CD4-positive, alpha-beta T cell (primary cell): ENCODE measurements around the gene STX8. TPM values are rescaled to one million over a fixed set of nuclear protein-coding genes. Genes with fewer than 3 reads are reported as not detected.

ENCODE experiments used
- ATAC-seq: fragments of 200-7000 bp; cut with Tn5 transposase; one replicate; pipeline ENCODE4 v1.10.0; 2022; ENCODE audit warnings: mild to moderate bottlenecking; ENCODE audit not compliant: poor library complexity
- CTCF ChIA-PET: fragments of 350-600 bp; sonication (Branson Sonifier 250); formaldehyde crosslinking; loops from one replicate; lab custom pipeline; 2021; ENCODE audit warnings: antibody characterized with exemption, inconsistent platforms; lab: Charles Lee
- POLR2A ChIA-PET: fragments of 350-600 bp; sonication (Branson Sonifier 250); formaldehyde crosslinking; loops from one replicate; lab custom pipeline; 2021; ENCODE audit warnings: antibody characterized with exemption, inconsistent platforms; lab: Charles Lee
- DNase-seq, 14 experiments: peaks; one replicate each; pipeline ENCODE4 v3.0.0-alpha.2; 2013 to 2020; ENCODE audit warnings: mixed read lengths in 2 of 14
- H3K27ac ChIP-seq, 2 donors: one replicate each; pipeline versions ENCODE4 v1.5.1 to v1.7.0; 2013; ENCODE audit warnings: low read length in 2 of 2, low read depth in 1 of 2, mild to moderate bottlenecking in 1 of 2
- H3K27me3 ChIP-seq, 2 experiments: 1 replicate in 1 of 2; 2 replicates in 1 of 2; pipeline versions ENCODE4 v1.6.1 to v1.7.0; 2013; ENCODE audit warnings: low read length in 2 of 2, control low read depth in 1 of 2, mild to moderate bottlenecking in 1 of 2, moderate library complexity in 1 of 2; ENCODE audit not compliant: insufficient read depth in 2 of 2, control insufficient read depth in 1 of 2
- H3K36me3 ChIP-seq: one replicate; pipeline ENCODE4 v1.6.1; 2013; ENCODE audit warnings: low read length, control low read depth; ENCODE audit not compliant: insufficient read depth
- H3K4me1 ChIP-seq: one replicate; pipeline ENCODE4 v1.6.1; 2013; ENCODE audit warnings: low read length, control low read depth; ENCODE audit not compliant: insufficient read depth
- H3K4me3 ChIP-seq: one replicate; pipeline ENCODE4 v1.5.1; 2013; ENCODE audit warnings: mild to moderate bottlenecking, low read length, moderate library complexity
- H3K9me3 ChIP-seq, 2 experiments: 1 replicate in 1 of 2; 2 replicates in 1 of 2; pipeline versions ENCODE4 v1.6.1 to v1.7.0; 2013; ENCODE audit warnings: low read length in 2 of 2, mild to moderate bottlenecking in 2 of 2, control low read depth in 1 of 2, moderate library complexity in 1 of 2; ENCODE audit not compliant: control insufficient read depth in 1 of 2, insufficient read depth in 1 of 2
- H3K27ac Mint-ChIP-seq: one replicate; pipeline ENCODE4 v1.8.0; 2020; ENCODE audit warnings: mixed read lengths
- H3K27me3 Mint-ChIP-seq: one replicate; pipeline ENCODE4 v1.8.0; 2021; ENCODE audit warnings: mixed read lengths
- H3K36me3 Mint-ChIP-seq: one replicate; pipeline ENCODE4 v1.8.0; 2021; ENCODE audit warnings: low read depth, mixed read lengths
- H3K4me1 Mint-ChIP-seq: one replicate; pipeline ENCODE4 v1.8.0; 2021; ENCODE audit warnings: low read depth, mixed read lengths
- H3K4me3 Mint-ChIP-seq: one replicate; pipeline ENCODE4 v1.8.0; 2020; ENCODE audit warnings: mild to moderate bottlenecking, mixed read lengths
- H3K9me3 Mint-ChIP-seq: one replicate; pipeline ENCODE4 v1.8.0; 2020; ENCODE audit warnings: mixed read lengths
- intact Hi-C, 2 experiments: fragments of 100-400 bp; cut with DNase I in 1 of 2; cut with micrococcal nuclease in 1 of 2; formaldehyde crosslinking; loops; one replicate each; pipeline versions ENCODE4 v1.15.1 to v1.9.0; 2023 to 2025; cut with DNase I, micrococcal nuclease
- total RNA-seq, 174 experiments: library from RNA in 2 of 174; stranded (reverse) in 2 of 174; gene quantifications; one replicate each; pipeline ENCODE4 v1.2.3 and lab custom pipeline; 2021 to 2026
- TF ChIP-seq, protein P1 (sequence below): fragments of 200-600 bp; IDR thresholded peaks from one replicate; pipeline ENCODE4 v1.8.0; 2022; ENCODE audit warnings: antibody characterized with exemption, mild to moderate bottlenecking

The STX8 gene
- total RNA-seq, 2 experiments from 2014 or later, result 52.2 to 63.2 TPM

DNA sequence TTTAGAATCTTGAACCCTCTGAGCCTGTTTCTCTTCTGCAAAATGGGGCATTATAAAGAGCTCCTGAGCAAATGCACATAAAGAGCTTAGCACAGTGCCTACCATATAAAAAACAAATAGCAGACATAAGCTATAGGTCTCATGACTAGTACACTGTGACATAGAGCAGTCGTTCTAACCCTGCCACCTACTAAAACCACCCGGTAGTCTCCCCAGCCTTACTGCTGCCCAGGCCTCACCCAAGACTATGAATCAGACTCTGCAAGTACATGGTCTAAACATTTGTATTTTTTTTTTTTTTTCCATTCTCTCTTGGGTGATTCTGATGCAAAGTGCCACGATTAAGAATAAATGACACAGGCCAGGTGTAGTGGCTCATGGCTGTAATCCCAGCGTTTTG is 33.9 kb downstream of the STX8 start:
- Mint-ChIP-seq H3K9me3 (no peaks in the 10 kb centered on the region), H3K4me1 (no peaks in the 10 kb centered on the region), H3K27me3 (no peaks in the 10 kb centered on the region), H3K4me3 (no peak overlapping the region), H3K27ac (no peak overlapping the region), H3K36me3 (peaks cover 59% of the 10 kb centered on the region)
- TF ChIP-seq, protein P1, sequence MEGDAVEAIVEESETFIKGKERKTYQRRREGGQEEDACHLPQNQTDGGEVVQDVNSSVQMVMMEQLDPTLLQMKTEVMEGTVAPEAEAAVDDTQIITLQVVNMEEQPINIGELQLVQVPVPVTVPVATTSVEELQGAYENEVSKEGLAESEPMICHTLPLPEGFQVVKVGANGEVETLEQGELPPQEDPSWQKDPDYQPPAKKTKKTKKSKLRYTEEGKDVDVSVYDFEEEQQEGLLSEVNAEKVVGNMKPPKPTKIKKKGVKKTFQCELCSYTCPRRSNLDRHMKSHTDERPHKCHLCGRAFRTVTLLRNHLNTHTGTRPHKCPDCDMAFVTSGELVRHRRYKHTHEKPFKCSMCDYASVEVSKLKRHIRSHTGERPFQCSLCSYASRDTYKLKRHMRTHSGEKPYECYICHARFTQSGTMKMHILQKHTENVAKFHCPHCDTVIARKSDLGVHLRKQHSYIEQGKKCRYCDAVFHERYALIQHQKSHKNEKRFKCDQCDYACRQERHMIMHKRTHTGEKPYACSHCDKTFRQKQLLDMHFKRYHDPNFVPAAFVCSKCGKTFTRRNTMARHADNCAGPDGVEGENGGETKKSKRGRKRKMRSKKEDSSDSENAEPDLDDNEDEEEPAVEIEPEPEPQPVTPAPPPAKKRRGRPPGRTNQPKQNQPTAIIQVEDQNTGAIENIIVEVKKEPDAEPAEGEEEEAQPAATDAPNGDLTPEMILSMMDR, result no peak
- intact Hi-C loops, result no loop called here
- ChIA-PET POLR2A (no interaction called here), CTCF (no interaction called here)
- no peak for ATAC-seq
- Histone ChIP-seq H3K4me1 (no peaks in the 10 kb centered on the region), H3K9me3 (no peaks in the 10 kb centered on the region), H3K27ac (no peak overlapping the region), H3K27me3 (no peaks in the 10 kb centered on the region), H3K36me3 (peaks cover 12% of the 10 kb centered on the region), H3K4me3 (no peak overlapping the region)
- no peak for DNase-seq

DNA sequence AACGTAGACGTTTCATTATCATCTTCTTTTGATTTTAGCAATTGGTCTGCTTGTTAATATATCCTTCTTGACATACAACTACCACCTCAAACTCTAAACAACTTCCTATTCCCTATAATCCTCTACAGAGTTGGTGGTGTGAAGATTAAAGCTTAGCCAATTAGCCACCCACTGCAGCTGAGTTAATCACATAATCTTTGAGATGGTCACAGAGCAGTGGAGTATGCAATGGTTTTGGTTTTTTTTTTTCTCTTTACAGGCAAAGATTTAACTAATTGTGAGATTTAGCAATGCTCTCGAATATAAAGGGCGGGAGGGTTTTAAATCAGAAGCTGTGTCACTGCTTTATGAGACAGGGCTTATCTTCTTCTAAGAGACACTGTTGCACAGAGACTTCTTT is 37.0 kb downstream of the STX8 start:
- POLR2A ChIA-PET, result no interaction called here

DNA sequence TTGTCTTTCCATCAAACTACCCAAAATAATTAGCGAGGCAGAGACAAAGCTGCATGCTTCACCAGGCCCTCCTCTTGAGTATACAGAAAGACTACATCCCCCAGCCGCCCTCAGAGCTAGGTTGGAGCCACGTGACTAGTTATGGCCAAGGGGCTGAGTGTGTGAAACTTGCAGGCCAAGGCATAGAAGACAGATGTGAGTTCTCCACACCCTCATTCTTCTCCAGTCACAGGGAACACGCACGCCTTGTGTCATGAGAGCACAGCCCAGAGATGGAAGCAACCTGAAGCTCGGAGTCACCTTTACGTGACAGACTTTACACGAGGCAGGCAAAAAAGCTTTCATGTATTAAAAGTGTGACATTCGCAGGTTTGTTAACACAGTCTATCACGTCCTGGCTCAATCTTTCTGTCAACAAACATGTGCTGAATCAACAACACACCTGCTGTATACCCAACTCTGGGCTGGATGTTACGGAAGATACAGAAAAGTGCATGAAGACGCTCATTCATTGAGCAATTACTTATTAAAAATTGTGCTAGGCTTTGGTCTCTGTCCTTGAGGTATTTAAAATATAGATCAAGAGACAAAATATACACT is 38.3 kb downstream of the STX8 start:
- no peaks in the 10 kb centered on the region for H3K27me3 Mint-ChIP-seq
- H3K27ac ChIP-seq, result no peak overlapping the region
- H3K27me3 ChIP-seq, result no peaks in the 10 kb centered on the region
- intact Hi-C loops, result no loop called here
- ChIA-PET CTCF (no interaction called here), POLR2A (no interaction called here)
- H3K4me1 Mint-ChIP-seq, result no peaks in the 10 kb centered on the region
- H3K36me3 Mint-ChIP-seq, result peaks cover 36% of the 10 kb centered on the region
- H3K27ac Mint-ChIP-seq, result no peak overlapping the region
- ATAC-seq (no peak), DNase-seq (no peak)
- H3K4me3 ChIP-seq, result no peak overlapping the region
- no peaks in the 10 kb centered on the region for H3K4me1 ChIP-seq
- peaks cover 5% of the 10 kb centered on the region for H3K36me3 ChIP-seq
- no peak overlapping the region for H3K4me3 Mint-ChIP-seq
- TF ChIP-seq, protein P1, result no peak
- no peaks in the 10 kb centered on the region for H3K9me3 ChIP-seq
- H3K9me3 Mint-ChIP-seq, result no peaks in the 10 kb centered on the region

More for the DNA sequence above, 37.0 kb downstream of the STX8 start:
- Mint-ChIP-seq H3K27ac (no peak overlapping the region), H3K4me1 (no peaks in the 10 kb centered on the region), H3K4me3 (no peak overlapping the region), H3K36me3 (peaks cover 43% of the 10 kb centered on the region), H3K27me3 (no peaks in the 10 kb centered on the region), H3K9me3 (no peaks in the 10 kb centered on the region)
- H3K4me3 ChIP-seq, result no peak overlapping the region
- H3K36me3 ChIP-seq, result peaks cover 10% of the 10 kb centered on the region
- no peaks in the 10 kb centered on the region for H3K9me3 ChIP-seq
- CTCF ChIA-PET, result no interaction called here
- H3K27ac ChIP-seq, result no peak overlapping the region
- TF ChIP-seq, protein P1, result no peak
- no peaks in the 10 kb centered on the region for H3K27me3 ChIP-seq
- H3K4me1 ChIP-seq, result no peaks in the 10 kb centered on the region
- DNase-seq (no peak), ATAC-seq (no peak)
- intact Hi-C loops, result no loop called here
